ENCODE data around the gene TRAPPC3L.

The TRAPPC3L gene

DNA sequence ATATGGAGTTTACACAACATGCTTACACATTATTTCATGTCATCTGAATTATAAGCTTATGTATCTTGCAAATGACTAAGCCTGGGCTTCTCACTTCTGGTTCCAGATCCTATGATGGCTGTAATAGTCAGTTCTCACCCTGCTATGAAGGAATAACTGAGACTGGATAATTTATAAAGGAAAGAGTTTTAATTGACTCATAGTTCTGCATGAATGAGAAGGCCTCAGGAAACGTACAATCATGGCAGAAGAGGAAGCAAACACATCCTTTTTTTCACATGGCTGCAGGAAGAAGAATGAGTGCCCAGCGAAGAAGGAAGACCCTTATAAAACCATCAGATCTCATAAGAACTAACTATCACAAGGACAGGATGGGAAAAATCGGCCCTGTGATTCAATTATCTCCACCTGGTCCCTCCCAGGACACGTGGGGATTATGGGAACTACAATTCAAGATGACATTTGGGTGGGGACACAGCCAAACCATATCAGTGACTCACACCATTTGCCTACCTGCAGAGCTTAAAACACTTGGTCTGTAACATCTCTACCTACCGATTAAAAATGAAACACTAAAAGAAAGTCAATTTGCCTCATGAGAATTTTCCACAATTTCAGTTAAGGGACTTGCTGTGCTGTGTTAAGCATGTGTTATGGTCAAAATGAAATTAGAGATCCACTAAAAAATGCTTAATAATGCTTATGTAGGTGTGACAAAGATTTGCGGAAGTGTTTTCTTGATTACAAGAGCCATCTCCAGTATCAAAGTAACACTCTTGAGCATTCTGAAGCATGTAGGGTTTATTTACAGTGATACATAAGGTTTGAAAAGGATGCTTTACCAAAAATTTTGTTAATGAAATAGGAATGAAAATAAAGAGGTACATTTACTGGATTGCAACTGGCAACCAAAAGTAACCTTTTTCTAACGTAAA, 23.6 kb upstream of the TRAPPC3L start:
- no peak for TF ChIP-seq EZH2phosphoT487 (IDR thresholded peaks at IDR 0.05; ENCODE audit: borderline replicate concordance, low read length)
- TF ChIP-seq, protein P1, sequence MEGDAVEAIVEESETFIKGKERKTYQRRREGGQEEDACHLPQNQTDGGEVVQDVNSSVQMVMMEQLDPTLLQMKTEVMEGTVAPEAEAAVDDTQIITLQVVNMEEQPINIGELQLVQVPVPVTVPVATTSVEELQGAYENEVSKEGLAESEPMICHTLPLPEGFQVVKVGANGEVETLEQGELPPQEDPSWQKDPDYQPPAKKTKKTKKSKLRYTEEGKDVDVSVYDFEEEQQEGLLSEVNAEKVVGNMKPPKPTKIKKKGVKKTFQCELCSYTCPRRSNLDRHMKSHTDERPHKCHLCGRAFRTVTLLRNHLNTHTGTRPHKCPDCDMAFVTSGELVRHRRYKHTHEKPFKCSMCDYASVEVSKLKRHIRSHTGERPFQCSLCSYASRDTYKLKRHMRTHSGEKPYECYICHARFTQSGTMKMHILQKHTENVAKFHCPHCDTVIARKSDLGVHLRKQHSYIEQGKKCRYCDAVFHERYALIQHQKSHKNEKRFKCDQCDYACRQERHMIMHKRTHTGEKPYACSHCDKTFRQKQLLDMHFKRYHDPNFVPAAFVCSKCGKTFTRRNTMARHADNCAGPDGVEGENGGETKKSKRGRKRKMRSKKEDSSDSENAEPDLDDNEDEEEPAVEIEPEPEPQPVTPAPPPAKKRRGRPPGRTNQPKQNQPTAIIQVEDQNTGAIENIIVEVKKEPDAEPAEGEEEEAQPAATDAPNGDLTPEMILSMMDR (IDR thresholded peaks at IDR 0.05; ENCODE audit: low read depth, low read length, poor library complexity, severe bottlenecking) = no peak
- Histone ChIP-seq H3K4me3 (ENCODE audit: low read length) (peak overlapping the region; percentile 96), H3K4me1 (ENCODE audit: control insufficient read depth, low read length) (peaks cover 39% of the 10 kb centered on the region), H3F3A (ENCODE audit: control insufficient read depth, insufficient read depth) (no peaks in the 10 kb centered on the region; the same call in 1 of the 2 replicates), H3K36me3 (ENCODE audit: control insufficient read depth, low read length) (peaks cover 18% of the 10 kb centered on the region), H3K4me2 (ENCODE audit: low read length) (peak overlapping the region; percentile 75), H3K27ac (ENCODE audit: low read depth, low read length) (no peak overlapping the region), H3K27me3 (ENCODE audit: control insufficient read depth, low read length) (peaks cover 21% of the 10 kb centered on the region), H3K9me3 (ENCODE audit: control insufficient read depth, insufficient read depth, low read length) (no peaks in the 10 kb centered on the region), H3K9me2 (replicated peaks; ENCODE audit: control insufficient read depth, low read length) (no peaks in the 10 kb centered on the region), H4K20me1 (ENCODE audit: control insufficient read depth, insufficient read depth, low read depth, low read length) (peaks cover 7% of the 10 kb centered on the region), H3K79me2 (ENCODE audit: control insufficient read depth, low read length) (peaks cover 44% of the 10 kb centered on the region)

DNA sequence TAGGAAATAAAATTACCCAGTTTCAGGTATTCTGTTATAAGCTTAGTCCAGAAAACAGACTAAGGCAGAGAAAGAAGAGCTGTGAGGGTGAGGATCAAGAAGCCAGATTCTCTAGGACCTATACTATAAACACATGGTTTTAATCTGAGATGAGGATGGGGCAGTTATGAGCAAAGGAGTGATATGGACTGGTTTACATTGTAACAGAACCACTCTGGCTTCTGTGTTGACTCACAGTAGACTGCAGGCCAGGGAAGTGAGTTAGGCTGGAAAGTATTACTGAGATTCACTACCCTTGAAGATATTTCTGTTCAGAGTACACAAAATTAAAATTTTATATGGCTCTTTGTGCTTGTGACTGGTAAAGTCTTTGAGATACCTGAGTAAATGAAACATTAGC, 22.6 kb upstream of the TRAPPC3L start:
- H3K27ac ChIP-seq (ENCODE audit: low read depth, low read length) = no peak overlapping the region
- peaks cover 34% of the 10 kb centered on the region for H3K79me2 ChIP-seq (ENCODE audit: control insufficient read depth, low read length)
- H4K20me1 ChIP-seq (ENCODE audit: control insufficient read depth, insufficient read depth, low read depth, low read length) = peaks cover 6% of the 10 kb centered on the region
- no peak overlapping the region for H3K4me2 ChIP-seq (ENCODE audit: low read length)
- H3K4me3 ChIP-seq (ENCODE audit: low read length) = no peak overlapping the region
- H3K9me3 ChIP-seq (ENCODE audit: control insufficient read depth, insufficient read depth, low read length) = no peaks in the 10 kb centered on the region
- TF ChIP-seq, protein P1 (IDR thresholded peaks at IDR 0.05; ENCODE audit: low read depth, low read length, poor library complexity, severe bottlenecking) = no peak
- no peak for TF ChIP-seq EZH2phosphoT487 (IDR thresholded peaks at IDR 0.05; ENCODE audit: borderline replicate concordance, low read length)
- H3F3A ChIP-seq (ENCODE audit: control insufficient read depth, insufficient read depth) = no peaks in the 10 kb centered on the region; the same call in 1 of the 2 replicates
- peaks cover 25% of the 10 kb centered on the region for H3K27me3 ChIP-seq (ENCODE audit: control insufficient read depth, low read length)
- H3K36me3 ChIP-seq (ENCODE audit: control insufficient read depth, low read length) = peaks cover 10% of the 10 kb centered on the region
- H3K4me1 ChIP-seq (ENCODE audit: control insufficient read depth, low read length) = peaks cover 30% of the 10 kb centered on the region
- H3K9me2 ChIP-seq (replicated peaks; ENCODE audit: control insufficient read depth, low read length) = no peaks in the 10 kb centered on the region

DNA sequence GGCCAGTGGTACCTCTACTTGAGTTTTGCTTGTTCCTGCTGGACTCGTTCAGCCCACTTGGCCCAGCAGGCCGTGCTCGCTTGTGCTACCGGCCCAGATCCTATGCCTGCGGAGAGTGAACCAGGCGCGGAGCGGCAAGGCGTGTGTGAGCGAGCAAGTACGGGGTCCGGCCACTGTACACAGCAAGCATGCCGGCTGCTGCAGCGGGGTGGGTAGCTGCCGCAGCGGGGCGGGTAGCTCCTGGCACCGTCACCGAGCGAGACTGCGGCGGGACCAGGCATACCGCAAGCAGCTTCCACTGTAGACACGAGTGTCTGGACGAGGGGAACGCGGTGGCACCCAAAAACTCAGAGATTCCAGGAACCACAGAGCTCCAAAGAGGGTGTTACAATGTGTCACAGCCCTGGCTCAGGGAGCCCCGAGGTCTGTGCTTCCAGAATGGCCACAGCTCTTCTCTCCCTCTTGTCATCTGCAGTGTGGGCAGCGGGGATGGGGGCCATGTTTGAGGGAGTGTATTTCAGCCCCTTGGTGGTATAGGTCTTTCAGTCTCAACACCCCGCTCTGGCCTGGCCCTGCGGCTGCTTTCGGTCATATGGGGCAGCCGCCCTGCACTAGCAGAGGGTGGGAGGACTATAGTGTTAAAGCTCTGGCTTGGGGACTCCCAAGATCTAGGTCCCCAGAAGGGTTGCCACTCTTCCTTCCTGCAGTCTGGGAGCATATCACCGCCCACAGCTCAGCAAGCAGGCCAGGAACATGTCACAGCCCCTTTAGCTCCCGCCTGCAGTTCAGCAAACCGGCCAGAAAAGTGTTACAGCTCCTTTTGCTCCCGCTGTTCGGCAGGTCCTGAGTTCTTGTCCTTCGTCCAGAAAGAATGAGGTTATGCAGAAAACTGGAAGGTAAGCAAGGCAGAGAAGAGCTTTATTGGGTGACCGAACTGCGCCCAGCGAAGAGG, 19.7 kb upstream of the TRAPPC3L start:
- Histone ChIP-seq H3K4me3 (ENCODE audit: low read length) (0 out of 2 replicates have a peak overlapping the region, but pooled peaks have one; percentile 11), H3K9me3 (ENCODE audit: control insufficient read depth, insufficient read depth, low read length) (no peaks in the 10 kb centered on the region), H3F3A (ENCODE audit: control insufficient read depth, insufficient read depth) (no peaks in the 10 kb centered on the region; the same call in 1 of the 2 replicates), H3K27ac (ENCODE audit: low read depth, low read length) (no peak overlapping the region), H3K36me3 (ENCODE audit: control insufficient read depth, low read length) (no peaks in the 10 kb centered on the region), H3K9me2 (replicated peaks; ENCODE audit: control insufficient read depth, low read length) (no peaks in the 10 kb centered on the region), H3K79me2 (ENCODE audit: control insufficient read depth, low read length) (peaks cover 9% of the 10 kb centered on the region), H4K20me1 (ENCODE audit: control insufficient read depth, insufficient read depth, low read depth, low read length) (no peaks in the 10 kb centered on the region), H3K27me3 (ENCODE audit: control insufficient read depth, low read length) (peaks cover 25% of the 10 kb centered on the region), H3K4me1 (ENCODE audit: control insufficient read depth, low read length) (peaks cover 21% of the 10 kb centered on the region), H3K4me2 (ENCODE audit: low read length) (peak overlapping the region; percentile 38)
- no peak for TF ChIP-seq EZH2phosphoT487 (IDR thresholded peaks at IDR 0.05; ENCODE audit: borderline replicate concordance, low read length)
- TF ChIP-seq, protein P1 (IDR thresholded peaks at IDR 0.05; ENCODE audit: low read depth, low read length, poor library complexity, severe bottlenecking) = no peak

All from DOHH2 (cell line).